ENCODE data around the gene SNAI3. TPM values are rescaled to one million over a fixed set of nuclear protein-coding genes. Genes with fewer than 3 reads are reported as not detected.

The SNAI3 gene
- total RNA-seq, 2 donors from 2014 or later, result 0.77 to 2.1 TPM

GRCh38 chr16:88676502-88677242 lies 9.6 kb downstream of the SNAI3 start:
- Histone ChIP-seq H3K4me1 (ENCODE audit: control insufficient read depth, insufficient read depth, low read length) (no peaks in the 10 kb centered on the region), H3K36me3 (ENCODE audit: control insufficient read depth, insufficient read depth, low read length) (peaks cover 3% of the 10 kb centered on the region), H3K4me3 (ENCODE audit: low read length) (no peak overlapping the region), H3K9me3 (ENCODE audit: control insufficient read depth, low read length) (no peaks in the 10 kb centered on the region), H3K9ac (ENCODE audit: extremely low read depth, low read length, poor library complexity, severe bottlenecking) (no peak overlapping the region), H3K27me3 (ENCODE audit: control insufficient read depth, insufficient read depth, low read length, poor library complexity, severe bottlenecking) (no peaks in the 10 kb centered on the region), H3K27ac (ENCODE audit: low read depth, low read length) (no peak overlapping the region)
- DNase-seq, result no peak
- Mint-ChIP-seq H3K9me3 (no peaks in the 10 kb centered on the region), H3K36me3 (ENCODE audit: low read depth) (peaks cover 10% of the 10 kb centered on the region), H3K4me1 (no peaks in the 10 kb centered on the region), H3K27me3 (ENCODE audit: insufficient read depth) (no peaks in the 10 kb centered on the region), H3K27ac (no peak overlapping the region), H3K4me3 (no peak overlapping the region)
- TF ChIP-seq CTCF (conservative IDR thresholded peaks at IDR 0.05), result no peak
- 94 to 96% methylated on average over 17 to 22 of the region's 22 CpGs for WGBS, 2 experiments (ENCODE audit: insufficient coverage in 1 of 2, insufficient read length in 1 of 2)

GRCh38 chr16:88673716-88674379 lies 12.5 kb downstream of the SNAI3 start:
- Histone ChIP-seq H3K27me3 (ENCODE audit: control insufficient read depth, insufficient read depth, low read length, poor library complexity, severe bottlenecking) (no peaks in the 10 kb centered on the region), H3K9ac (ENCODE audit: extremely low read depth, low read length, poor library complexity, severe bottlenecking) (no peak overlapping the region), H3K9me3 (ENCODE audit: control insufficient read depth, low read length) (no peaks in the 10 kb centered on the region), H3K4me3 (ENCODE audit: low read length) (no peak overlapping the region), H3K36me3 (ENCODE audit: control insufficient read depth, insufficient read depth, low read length) (peaks cover 3% of the 10 kb centered on the region), H3K27ac (ENCODE audit: low read depth, low read length) (no peak overlapping the region), H3K4me1 (ENCODE audit: control insufficient read depth, insufficient read depth, low read length) (no peaks in the 10 kb centered on the region)
- H3K27me3 Mint-ChIP-seq (ENCODE audit: insufficient read depth), result no peaks in the 10 kb centered on the region
- no peaks in the 10 kb centered on the region for H3K4me1 Mint-ChIP-seq
- peaks cover 12% of the 10 kb centered on the region for H3K36me3 Mint-ChIP-seq (ENCODE audit: low read depth)
- DNase-seq, result no peak
- no peak for TF ChIP-seq CTCF (conservative IDR thresholded peaks at IDR 0.05)
- no peak overlapping the region for H3K4me3 Mint-ChIP-seq
- H3K9me3 Mint-ChIP-seq, result no peaks in the 10 kb centered on the region
- WGBS, 2 experiments (ENCODE audit: insufficient coverage in 1 of 2, insufficient read length in 1 of 2), result 95% methylated on average over 16 to 19 of the region's 19 CpGs
- no peak overlapping the region for H3K27ac Mint-ChIP-seq

- peak; percentile 88 for DNase-seq
- H3K27ac Mint-ChIP-seq, result no peak overlapping the region
- H3K4me1 Mint-ChIP-seq, result no peaks in the 10 kb centered on the region
- no peak overlapping the region for H3K27ac ChIP-seq (ENCODE audit: low read depth, low read length)
- peaks cover 18% of the 10 kb centered on the region for H3K36me3 Mint-ChIP-seq (ENCODE audit: low read depth)
- no peaks in the 10 kb centered on the region for H3K27me3 ChIP-seq (ENCODE audit: control insufficient read depth, insufficient read depth, low read length, poor library complexity, severe bottlenecking)
- peak; percentile 77 for TF ChIP-seq CTCF (conservative IDR thresholded peaks at IDR 0.05)
- H3K27me3 Mint-ChIP-seq (ENCODE audit: insufficient read depth), result no peaks in the 10 kb centered on the region
- peaks cover 2% of the 10 kb centered on the region for H3K9me3 Mint-ChIP-seq
- no peak overlapping the region for H3K4me3 ChIP-seq (ENCODE audit: low read length)
- H3K4me1 ChIP-seq (ENCODE audit: control insufficient read depth, insufficient read depth, low read length), result no peaks in the 10 kb centered on the region
- H3K4me3 Mint-ChIP-seq, result no peak overlapping the region
- H3K9me3 ChIP-seq (ENCODE audit: control insufficient read depth, low read length), result no peaks in the 10 kb centered on the region
- peaks cover 8% of the 10 kb centered on the region for H3K36me3 ChIP-seq (ENCODE audit: control insufficient read depth, insufficient read depth, low read length)
- no peak overlapping the region for H3K9ac ChIP-seq (ENCODE audit: extremely low read depth, low read length, poor library complexity, severe bottlenecking)
- 34 to 39% methylated on average over 5 to 11 of the region's 11 CpGs for WGBS, 2 experiments (ENCODE audit: insufficient coverage in 1 of 2, insufficient read length in 1 of 2)
Measured at GRCh38 chr16:88672776-88673175, 13.5 kb downstream of the SNAI3 start.
